D721Med (cell line): Measurements from ENCODE around the gene IGFL1.

Experiments
- DNase-seq: peaks from one replicate; pipeline ENCODE4 v3.0.0; 2011; ENCODE audit warnings: low spot score; ENCODE audit not compliant: insufficient read length
- FAIRE-seq: peaks from 2 replicates; lab custom pipeline; 2011; peaks lifted over from hg19 to GRCh38; lab: Jason Lieb, UNC
- CTCF ChIP-seq: IDR thresholded peaks from 2 replicates; pipeline ENCODE4 v1.5.1; 2012; ENCODE audit warnings: mild to moderate bottlenecking, control low read depth; ENCODE audit not compliant: insufficient read depth; ENCODE audit errors: missing control alignments

Gene IGFL1

GRCh38 chr19:46196410-46197124 lies 33.0 kb upstream of the IGFL1 start:
- no peak for TF ChIP-seq CTCF
- no peak for FAIRE-seq
- no peak for DNase-seq

- FAIRE-seq, result no peak
- TF ChIP-seq CTCF, result no peak
Measured at GRCh38 chr19:46197314-46198070, 32.0 kb upstream of the IGFL1 start.

GRCh38 chr19:46198756-46199155 lies 30.8 kb upstream of the IGFL1 start:
- FAIRE-seq, result no peak
- DNase-seq, result no peak
- TF ChIP-seq CTCF, result no peak

More at GRCh38 chr19:46197314-46198070, 32.0 kb upstream of the IGFL1 start:
- no peak for DNase-seq

GRCh38 chr19:46201454-46202310 lies 27.9 kb upstream of the IGFL1 start:
- no peak for TF ChIP-seq CTCF
- DNase-seq (no peak), FAIRE-seq (no peak)

- TF ChIP-seq CTCF, result no peak
- no peak for DNase-seq
- FAIRE-seq, result no peak
Measured at GRCh38 chr19:46202426-46202825, 27.1 kb upstream of the IGFL1 start.

- DNase-seq (no peak), FAIRE-seq (no peak)
- TF ChIP-seq CTCF, result no peak
Measured at GRCh38 chr19:46202872-46203860, 26.4 kb upstream of the IGFL1 start.
